ENCODE results near the gene ARHGAP25. TPM values are rescaled to one million over a fixed set of nuclear protein-coding genes. Genes with fewer than 3 reads are reported as not detected.

Gene ARHGAP25
- total and polyA plus RNA-seq, 2 donors (not counting 3 experiments of a cell fraction or from before 2014, with no cell fraction given) = 0.50 to 2.0 TPM

- TF ChIP-seq MAX (IDR thresholded peaks at IDR 0.05; ENCODE audit: insufficient read depth, insufficient read length) (no peak), JUN (IDR thresholded peaks at IDR 0.05; ENCODE audit: borderline replicate concordance, insufficient read depth, insufficient read length, low read depth) (no peak), MYC (IDR thresholded peaks at IDR 0.05; ENCODE audit: low read depth, low read length) (no peak), POLR2AphosphoS5 (IDR thresholded peaks at IDR 0.05; ENCODE audit: insufficient read depth, low read depth, low read length) (no peak), POLR2A (IDR thresholded peaks at IDR 0.05; ENCODE audit: low read depth, low read length) (no peak), GATA2 (IDR thresholded peaks at IDR 0.05; ENCODE audit: insufficient read depth, insufficient read length, low read depth, low read length) (no peak), FOS (IDR thresholded peaks at IDR 0.05; ENCODE audit: borderline replicate concordance, insufficient read depth, low read length) (no peak), EZH2 (IDR thresholded peaks at IDR 0.05; ENCODE audit: borderline replicate concordance, low read depth, low read length, severe bottlenecking) (no peak), CTCF (IDR thresholded peaks at IDR 0.05; ENCODE audit: extremely low read depth in 1 of 2, insufficient read depth in 1 of 2, low read depth in 1 of 2, low read length in 2 of 2) (no peak)
- no peak overlapping the region for H3K4me3 ChIP-seq (replicated peaks in 1 of 3; ENCODE audit: insufficient read depth in 1 of 3, low read depth in 1 of 3, low read length in 3 of 3)
- ChIA-PET CTCF (interaction anchor here (1.5 kb wide), 1 partner anchor 19 kb away, joined by 5 read pairs; no protein-coding TSS in a partner anchor), POLR2A (no interaction called here)
- H3K9me1 ChIP-seq (replicated peaks; ENCODE audit: control insufficient read depth, extremely low read depth, insufficient read depth, low read length) = no peaks in the 10 kb centered on the region
- peaks cover 0 to 7% of the 10 kb centered on the region in 2 experiments for H3K27me3 ChIP-seq (ENCODE audit: control insufficient read depth in 2 of 2, insufficient read depth in 2 of 2, low read length in 2 of 2)
- no peaks in the 10 kb centered on the region for H3K79me2 ChIP-seq (ENCODE audit: control insufficient read depth, insufficient read depth, low read length)
- H3K4me2 ChIP-seq (ENCODE audit: insufficient read depth, low read length) = no peak overlapping the region
- no peak overlapping the region for H2AFZ ChIP-seq (ENCODE audit: low read depth, low read length)
- H3K36me3 ChIP-seq (ENCODE audit: control insufficient read depth in 2 of 2, extremely low read depth in 1 of 2, insufficient read depth in 2 of 2, low read length in 2 of 2) = no peaks in the 10 kb centered on the region
- FAIRE-seq (no peak), DNase-seq (ENCODE audit: low read depth, low spot score) (no peak)
- no peaks in the 10 kb centered on the region for H3K9me3 ChIP-seq (replicated peaks; ENCODE audit: control insufficient read depth, insufficient read depth, low read length)
- BruUV-seq (replicated peaks) = no TSS peak
- dilution Hi-C loops (cut with MboI; ENCODE audit: extremely low pct_ligation_motif_present, low sequenced_read_pairs) (no loop called here), intact Hi-C loops (cut with micrococcal nuclease) (no loop called here)
- no peak overlapping the region for H3K9ac ChIP-seq (replicated peaks; ENCODE audit: extremely low read depth, insufficient read depth, low read length)
- no peaks in the 10 kb centered on the region for H3K4me1 ChIP-seq (ENCODE audit: control insufficient read depth, extremely low read depth, insufficient read depth, low read length)
- no peaks in the 10 kb centered on the region for H4K20me1 ChIP-seq (replicated peaks; ENCODE audit: control insufficient read depth, extremely low read depth, insufficient read depth, low read length)
- H3K27ac ChIP-seq (ENCODE audit: insufficient read depth, low read depth, low read length) = no peak overlapping the region
Observed at GRCh38 chr2:68857855-68858456, 123.3 kb downstream of the ARHGAP25 start.

All from endothelial cell of umbilical vein (primary cell).